Heart left ventricle (tissue), 16 donors: ENCODE results near the gene BCAS4. TPM values are rescaled to one million over a fixed set of nuclear protein-coding genes. Genes with fewer than 3 reads are reported as not detected.

Experiments
- ATAC-seq, 4 donors: fragments of 200-7000 bp; cut with Tn5 transposase; one replicate each; pipeline ENCODE4 v1.9.1; 2020 to 2022; ENCODE audit warnings: moderate library complexity in 4 of 4, mild to moderate bottlenecking in 3 of 4, moderate number of reproducible peaks in 1 of 4
- DNase-seq, 5 donors: peaks; one replicate each; pipeline ENCODE4 v3.0.0-alpha.2; 2020
- H3K27ac ChIP-seq, 12 donors: fragments of 200-600 bp; sonication (generic) in 4 of 12; one replicate each; pipeline versions ENCODE4 v1.5.0 to v1.8.0; 2016 to 2022; ENCODE audit warnings: mild to moderate bottlenecking in 2 of 12
- H3K27me3 ChIP-seq, 9 donors: fragments of 200-600 bp; sonication (generic) in 2 of 9; one replicate each; pipeline versions ENCODE4 v1.5.1 to v1.8.0; 2016 to 2022; ENCODE audit warnings: mild to moderate bottlenecking in 3 of 9
- H3K36me3 ChIP-seq, 9 donors: fragments of 200-600 bp; sonication (generic) in 2 of 9; one replicate each; pipeline versions ENCODE4 v1.5.0 to v1.8.0; 2018 to 2022; ENCODE audit warnings: mild to moderate bottlenecking in 2 of 9
- H3K4me1 ChIP-seq, 12 donors: fragments of 200-600 bp; sonication (generic) in 4 of 12; one replicate each; pipeline versions ENCODE4 v1.5.0 to v1.8.0; 2016 to 2022; ENCODE audit warnings: mild to moderate bottlenecking in 3 of 12
- H3K4me3 ChIP-seq, 12 donors: fragments of 200-600 bp; sonication (generic) in 4 of 12; one replicate each; pipeline versions ENCODE4 v1.5.0 to v1.8.0; 2017 to 2022; ENCODE audit warnings: mild to moderate bottlenecking in 9 of 12, moderate library complexity in 4 of 12
- H3K9me3 ChIP-seq, 12 donors: fragments of 200-600 bp; sonication (generic) in 4 of 12; one replicate each; pipeline versions ENCODE4 v1.5.0 to v1.8.0; 2016 to 2022; ENCODE audit warnings: mild to moderate bottlenecking in 1 of 12
- CTCF ChIP-seq, 12 donors: fragments of 200-600 bp; sonication (generic) in 4 of 12; IDR thresholded peaks; one replicate each; pipeline versions ENCODE4 v1.5.0 to v1.8.0; 2018 to 2022; ENCODE audit warnings: antibody characterized with exemption in 12 of 12, mild to moderate bottlenecking in 5 of 12
- POLR2A ChIP-seq, 2 donors: fragments of 450-650 bp; IDR thresholded peaks; one replicate each; pipeline ENCODE4 v1.6.1; 2017; ENCODE audit warnings: antibody characterized with exemption in 2 of 2, mild to moderate bottlenecking in 2 of 2, moderate library complexity in 2 of 2
- WGBS, 4 donors: extraction: QIAGEN DNeasy Blood & Tissue Kit in 2 of 4; methylation state at CpG; one replicate each; pipeline versions ENCODE4 v1.1.5 to v1.1.7; 2013 to 2018; 5-methylcytosine and 5-hydroxymethylcytosine counted together
- intact Hi-C, 10 donors: fragments of 100-400 bp; cut with DNase I; formaldehyde crosslinking; loops; one replicate each; pipeline versions ENCODE4 v1.11.1 to v1.14.2; 2022
- polyA plus RNA-seq, 2 donors: library from polyadenylated mRNA; stranded (reverse); fragments of 200-250 nt; gene quantifications; one replicate each; pipeline ENCODE4 v1.2.3, GENCODE V29; 2013
- total RNA-seq, 9 donors: library from RNA; depleted of rRNA in 2 of 9; stranded (reverse); fragments of >200 nt in 2 of 9; fragmentation: NEBNext Ultra II Directional in 3 of 9; extraction: Animal tissue kit (Norgen Biotek cat#: 25700) in 3 of 9; gene quantifications; one replicate each; pipeline versions ENCODE4 v1.1.0 to v1.2.4, GENCODE V29; 2016 to 2023
- donor health status: ischemic (EF 13 %, LVEDD 7.1; RV severe dilation, severe dysfunction).
- donor health status: healthy with polysubstance abuse.
- donor health status: DM: no; HTN: yes; CAD: no.
- donor health status: DM: no; HTN: no; CAD: no.
- donor health status: ischemic (EF 25% LVEDD 6.9; RV normal size, moderate dysfunction).
- donor health status: ischemic (EF 25% LVEDD 5.7; RV mildly dilated, moderate dysfunction).
- donor health status: healthy.
- donor health status: DM: yes; HTN: yes; CAD: no.
- donor health status: ischemic (EF 35%, LVEDD 5.7; RV mildly dilated, moderate dysfunction).
- donor health status: nonischemic (EF 11% LVEDD 7.7; RV severe dilation, severe dysfunction).
- donor health status: DM: yes; HTN: yes; CAD: no.
- donor health status: PGD.
- donor health status: ischemic (EF 29% LVEDD 5.4; RV normal size, mild dysfunction).
- donor health status: nonischemic (EF 23%, LVEDD 6.1; RV moderate dilation, normal function).

BCAS4 gene
- total and polyA plus RNA-seq, 11 donors: 0.78 to 5.1 (median 2.0) TPM

- H3K4me3 ChIP-seq: no peak overlapping the region
- TF ChIP-seq POLR2A (IDR thresholded peaks at IDR 0.05) (no peak), CTCF (IDR thresholded peaks at IDR 0.05) (no peak)
- no peaks in the 10 kb centered on the region for H3K27me3 ChIP-seq
- H3K9me3 ChIP-seq: no peaks in the 10 kb centered on the region
- intact Hi-C loops: no loop called here
- no peak for ATAC-seq
- H3K27ac ChIP-seq: no peak overlapping the region
- peaks cover 0 to 5% (median 0%) of the 10 kb centered on the region in 12 donors for H3K4me1 ChIP-seq
- H3K36me3 ChIP-seq: peaks cover 2 to 91% (median 82%) of the 10 kb centered on the region in 9 donors
- WGBS, 4 donors: 92 to 97% (median 94%) methylated on average over 8 of the region's 8 CpGs
- DNase-seq: no peak
Observed at GRCh38 chr20:50892394-50892793, 97.5 kb downstream of the BCAS4 start.

GRCh38 chr20:50893620-50894019, 98.8 kb downstream of the BCAS4 start:
- TF ChIP-seq POLR2A (IDR thresholded peaks at IDR 0.05): no peak
- TF ChIP-seq CTCF (IDR thresholded peaks at IDR 0.05): no peak
- no peaks in the 10 kb centered on the region for H3K9me3 ChIP-seq
- intact Hi-C loops: no loop called here
- ATAC-seq: no peak
- no peak overlapping the region for H3K27ac ChIP-seq
- 96 to 98% (median 97%) methylated on average over 7 of the region's 7 CpGs for WGBS, 4 donors
- H3K27me3 ChIP-seq: no peaks in the 10 kb centered on the region
- DNase-seq: no peak
- H3K36me3 ChIP-seq: peaks cover 4 to 98% (median 85%) of the 10 kb centered on the region in 9 donors
- no peak overlapping the region for H3K4me3 ChIP-seq
- peaks cover 0 to 5% (median 0%) of the 10 kb centered on the region in 12 donors for H3K4me1 ChIP-seq

GRCh38 chr20:50895111-50895830, 100.4 kb downstream of the BCAS4 start:
- Histone ChIP-seq H3K4me3 (no peak overlapping the region), H3K27ac (no peak overlapping the region), H3K27me3 (no peaks in the 10 kb centered on the region), H3K9me3 (no peaks in the 10 kb centered on the region), H3K36me3 (peaks cover 4 to 98% (median 81%) of the 10 kb centered on the region in 9 donors), H3K4me1 (no peaks in the 10 kb centered on the region)
- intact Hi-C loops: no loop called here
- TF ChIP-seq POLR2A (IDR thresholded peaks at IDR 0.05) (no peak), CTCF (IDR thresholded peaks at IDR 0.05) (no peak)
- 90 to 98% (median 93%) methylated on average over 8 of the region's 8 CpGs for WGBS, 4 donors
- DNase-seq (no peak), ATAC-seq (no peak)

GRCh38 chr20:50898475-50898874, 103.6 kb downstream of the BCAS4 start:
- H3K36me3 ChIP-seq: peaks cover 2 to 97% (median 78%) of the 10 kb centered on the region in 9 donors
- no peaks in the 10 kb centered on the region for H3K9me3 ChIP-seq

More at GRCh38 chr20:50898475-50898874, 103.6 kb downstream of the BCAS4 start:
- Histone ChIP-seq H3K4me1 (peaks cover 0 to 4% (median 0%) of the 10 kb centered on the region in 12 donors), H3K4me3 (no peak overlapping the region), H3K27me3 (no peaks in the 10 kb centered on the region), H3K27ac (no peak overlapping the region)
- intact Hi-C loops: no loop called here
- 90 to 100% (median 94%) methylated on average over 1 of the region's 1 CpG for WGBS, 4 donors
- no peak for DNase-seq
- ATAC-seq: no peak
- TF ChIP-seq CTCF (IDR thresholded peaks at IDR 0.05) (no peak), POLR2A (IDR thresholded peaks at IDR 0.05) (no peak)
